HG03135 (cell line): ENCODE data around the gene GUCA1A.
"Not testable (repeated sequence)": the region's sequence is repeated elsewhere in the genome, so short reads cannot be mapped to it uniquely, and the experiment has no call there.

Experiments
- ATAC-seq: cut with Tn5 transposase; IDR thresholded peaks from one replicate; pipeline ENCODE4 v1.9.1; 2021; ENCODE audit warnings: mild to moderate bottlenecking, moderate library complexity; ENCODE audit not compliant: unreplicated experiment

Gene GUCA1A

GRCh38 chr6:42171813-42172581, 1.2 kb upstream of the GUCA1A start:
- ATAC-seq = no peak

GRCh38 chr6:42175860-42176259, 2.7 kb downstream of the GUCA1A start:
- no peak for ATAC-seq

- no peak for ATAC-seq
These were observed 3.8 kb downstream of the GUCA1A start for GRCh38 chr6:42176981-42177380.

DNA sequence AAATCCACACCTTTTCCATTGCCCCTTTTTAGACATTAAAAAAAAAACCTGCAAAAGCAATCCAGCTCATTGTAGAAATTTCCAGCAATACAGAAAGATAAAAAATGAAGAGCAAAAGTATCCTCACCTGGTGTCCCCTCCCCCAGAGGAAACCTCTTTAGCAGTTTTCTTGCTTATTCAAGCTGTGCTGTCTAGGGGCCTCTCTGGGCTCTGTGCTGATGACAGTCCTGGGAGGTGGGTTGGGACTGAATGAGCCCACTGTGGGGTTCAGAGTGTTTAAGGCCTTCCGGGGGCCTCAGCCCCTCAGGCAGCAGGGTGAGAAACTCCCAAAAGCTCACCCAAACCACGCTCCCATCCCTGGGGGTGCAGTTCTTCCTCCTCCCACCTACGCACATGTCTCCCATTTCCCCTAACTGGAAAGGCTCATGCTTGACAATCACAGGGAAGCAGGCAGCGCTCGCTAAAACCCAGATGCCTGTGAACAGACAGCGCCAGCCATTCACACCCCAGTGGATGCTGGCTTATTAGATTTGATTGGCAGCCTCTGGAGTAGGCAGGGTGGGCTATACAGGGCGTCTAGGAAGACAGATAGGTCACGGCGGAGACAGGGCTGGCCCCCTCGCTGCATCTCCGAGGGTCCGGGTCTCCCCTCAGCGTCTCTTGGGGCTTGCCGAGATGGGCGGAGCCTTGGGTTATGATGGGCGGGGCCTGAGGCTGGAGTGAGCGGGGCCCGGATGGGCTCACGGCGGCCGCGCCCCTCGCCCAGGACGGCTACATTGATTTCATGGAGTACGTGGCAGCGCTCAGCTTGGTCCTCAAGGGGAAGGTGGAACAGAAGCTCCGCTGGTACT, 4.6 kb downstream of the GUCA1A start:
- ATAC-seq = no peak

- no peak for ATAC-seq
These were observed 6.2 kb downstream of the GUCA1A start for GRCh38 chr6:42179261-42179944.

GRCh38 chr6:42179945-42180313, 6.8 kb downstream of the GUCA1A start:
- ATAC-seq = no peak

DNA sequence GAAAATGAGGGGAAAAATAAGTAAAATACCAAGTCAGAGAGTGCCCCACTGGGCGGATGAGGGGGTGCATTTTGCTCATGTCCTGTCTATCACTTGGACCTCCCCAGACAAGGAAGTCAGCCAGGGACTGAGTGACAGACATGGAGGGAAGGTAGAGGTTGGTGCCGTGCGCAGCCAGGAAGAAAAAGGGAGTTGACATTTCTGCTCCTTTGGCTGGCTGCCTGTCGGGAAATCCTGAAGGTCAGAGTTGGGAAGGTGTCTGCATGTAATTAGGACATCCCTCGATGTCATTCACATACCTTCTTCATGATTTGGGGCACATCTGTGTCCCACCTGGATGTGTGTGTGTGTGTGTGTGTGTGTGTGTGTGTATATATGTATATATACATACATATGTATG, 8.9 kb downstream of the GUCA1A start:
- ATAC-seq = no peak

DNA sequence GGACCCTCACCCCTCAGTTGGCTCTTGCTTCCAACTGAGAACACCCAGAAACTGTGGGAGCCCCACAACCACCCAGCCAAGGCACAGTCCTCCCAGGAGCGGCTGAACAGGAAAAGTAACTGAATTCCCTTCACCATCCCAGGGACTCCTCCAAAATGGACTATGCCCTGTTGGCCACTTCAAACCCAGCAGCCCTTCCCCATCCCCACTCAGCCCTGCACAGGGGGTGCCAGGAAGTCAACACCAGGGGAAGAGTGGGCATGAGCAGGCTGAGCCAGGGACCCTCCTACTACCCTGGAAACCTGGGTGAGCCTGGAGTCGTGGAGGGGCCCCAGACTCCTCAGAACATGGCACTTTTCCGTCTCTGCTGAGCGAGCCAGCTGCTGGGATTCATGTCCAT, 11.3 kb downstream of the GUCA1A start:
- no peak for ATAC-seq

DNA sequence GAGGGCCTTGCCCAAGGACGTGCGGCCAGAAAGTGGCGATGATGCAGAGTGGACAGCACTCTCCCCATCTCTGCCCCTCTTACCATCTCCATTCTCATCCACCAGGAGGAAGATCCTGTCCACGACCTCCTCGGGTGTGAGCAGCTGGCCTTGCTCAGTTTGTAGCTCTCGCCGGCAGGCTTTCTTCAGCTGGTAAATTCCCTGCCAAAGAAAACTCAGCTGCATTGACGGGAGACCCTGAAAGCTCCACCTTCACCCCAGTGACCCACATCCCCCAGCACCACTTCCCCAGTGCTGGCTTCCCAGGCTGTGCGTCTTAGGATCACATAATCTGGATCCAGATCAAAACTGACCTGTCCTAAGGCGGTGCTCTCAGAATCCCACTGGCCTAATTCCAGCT, 12.4 kb downstream of the GUCA1A start:
- no peak for ATAC-seq

- ATAC-seq = no peak
These were observed 15.2 kb downstream of the GUCA1A start for GRCh38 chr6:42188406-42188805.

DNA sequence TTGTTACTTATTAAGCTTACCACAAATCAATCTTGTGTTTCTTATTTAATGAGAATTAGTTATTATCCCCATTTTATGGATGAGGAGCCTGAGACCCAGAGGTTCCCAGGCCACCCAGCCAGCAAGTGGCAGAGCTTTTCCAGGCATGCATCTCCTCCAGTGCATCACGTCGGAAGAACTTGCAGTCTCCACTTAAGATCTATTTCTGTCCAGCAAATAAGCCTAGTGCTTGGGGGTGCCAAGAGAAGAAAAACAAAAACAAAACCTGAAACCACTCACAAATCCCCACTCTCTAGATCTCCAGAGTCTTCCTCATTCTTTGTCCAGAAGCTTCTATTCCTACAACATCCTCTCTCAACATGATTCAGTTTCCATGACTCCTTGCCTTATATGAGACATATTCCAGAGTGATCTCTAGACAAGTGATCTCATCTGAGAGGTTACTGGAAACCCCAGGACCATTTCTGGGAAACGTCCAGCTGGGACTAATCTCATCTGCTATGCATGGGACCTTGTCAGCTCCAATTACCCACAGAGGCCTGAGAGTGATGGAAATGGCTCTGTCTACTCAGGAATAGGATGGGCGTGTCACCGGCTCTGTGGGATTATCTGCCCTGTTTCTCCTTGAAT, 17.5 kb downstream of the GUCA1A start:
- no peak for ATAC-seq

DNA sequence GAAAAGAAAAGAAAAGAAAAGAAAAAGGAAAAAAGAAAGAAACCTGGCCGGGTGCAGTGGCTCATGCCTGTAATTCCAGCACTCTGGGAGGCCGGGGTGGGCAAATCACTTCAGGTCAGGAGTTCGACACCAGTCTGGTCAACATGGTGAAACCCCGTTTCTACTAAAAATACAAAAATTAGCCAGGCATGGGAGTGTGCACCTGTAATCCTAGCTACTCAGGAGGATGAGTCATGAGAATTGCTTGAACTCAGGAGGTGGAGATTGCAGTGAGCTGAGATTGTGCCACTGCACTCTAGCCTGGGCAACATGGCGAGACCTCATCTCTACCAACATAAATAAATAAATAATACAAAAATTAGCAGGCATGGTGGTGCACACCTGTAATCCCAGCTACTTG, 19.2 kb downstream of the GUCA1A start:
- ATAC-seq = not testable (repeated sequence)

GRCh38 chr6:42193491-42193894, 20.3 kb downstream of the GUCA1A start:
- ATAC-seq = no peak

DNA sequence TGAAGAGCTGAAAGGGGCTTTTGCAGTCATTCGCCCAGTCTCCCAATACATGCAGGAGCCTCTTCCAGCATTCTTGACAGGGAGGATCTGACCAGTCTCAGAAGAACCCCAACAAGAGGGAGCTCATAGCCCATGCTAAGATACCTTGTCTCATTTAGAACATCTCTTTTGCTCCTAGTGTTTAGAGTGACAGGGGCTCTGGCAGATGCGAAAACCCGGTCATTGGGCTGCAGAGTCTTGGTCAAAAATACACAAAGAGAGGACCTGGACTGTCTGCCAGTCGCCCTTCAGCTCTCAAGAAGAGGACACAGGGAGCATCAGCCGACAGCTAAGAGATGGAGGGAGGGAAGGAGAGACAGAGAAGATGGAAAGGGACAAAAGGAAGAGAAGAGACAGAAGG, 20.9 kb downstream of the GUCA1A start:
- ATAC-seq = no peak

DNA sequence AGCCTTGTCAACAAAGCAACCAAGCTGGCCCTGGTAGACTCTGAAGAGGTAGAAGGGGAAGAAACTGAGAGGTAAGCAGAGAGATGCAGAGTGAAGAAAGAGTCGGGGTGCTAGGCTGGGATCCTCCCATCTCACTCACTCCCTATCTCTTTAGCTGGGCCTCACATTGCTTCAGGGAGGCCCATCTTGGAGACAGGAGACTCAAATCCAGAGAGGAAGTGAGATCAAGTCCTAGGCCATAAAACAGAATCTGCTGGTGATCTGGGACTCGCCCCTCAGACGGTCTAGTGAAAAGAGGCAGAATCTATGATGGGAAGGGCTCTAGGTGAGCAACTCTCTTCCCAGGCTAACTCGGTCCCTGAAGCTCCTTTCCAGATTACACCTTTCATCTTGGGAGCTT, 22.3 kb downstream of the GUCA1A start:
- no peak for ATAC-seq

- no peak for ATAC-seq
These were observed 24.6 kb downstream of the GUCA1A start for GRCh38 chr6:42197555-42198362.

DNA sequence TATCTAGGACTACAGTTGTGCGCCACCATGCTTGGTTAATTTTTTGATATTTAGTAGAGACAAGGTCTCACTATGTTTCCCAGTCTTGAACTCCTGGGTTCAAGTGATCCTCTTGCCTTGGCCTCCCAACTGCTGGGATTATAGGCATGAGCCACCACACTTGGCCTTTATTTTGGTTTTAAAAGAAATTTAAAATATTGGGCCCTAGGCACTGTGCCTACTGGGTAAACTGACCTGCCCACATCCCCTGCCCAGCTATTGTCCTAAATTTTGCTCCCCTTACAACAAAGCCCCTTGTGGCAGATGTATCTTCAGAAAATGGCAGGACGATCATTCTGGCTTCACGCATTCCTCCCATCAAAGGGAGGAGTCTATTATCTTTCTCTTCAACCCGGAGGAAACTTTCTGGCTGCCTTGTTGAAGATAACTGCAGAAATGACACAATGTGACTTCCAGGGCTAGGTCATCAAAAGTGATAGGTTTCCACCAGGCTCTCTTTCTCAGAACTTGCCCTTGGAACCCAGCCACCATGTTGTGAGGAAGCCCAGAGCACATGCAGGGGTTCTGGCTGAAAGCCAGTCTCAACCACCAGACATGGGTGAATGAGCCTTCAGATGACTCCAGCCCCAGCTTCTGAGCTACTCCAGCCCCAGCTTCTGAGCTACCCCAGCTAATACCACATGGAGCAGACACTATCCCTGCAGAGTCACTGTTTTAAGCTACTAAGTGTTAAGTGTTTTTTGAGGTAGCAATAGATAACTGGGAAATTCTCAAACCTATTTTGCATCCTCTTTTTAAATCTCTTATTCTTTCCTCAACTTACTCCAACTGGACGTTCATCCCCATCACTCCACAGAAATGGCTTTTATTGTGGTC, 26.2 kb downstream of the GUCA1A start:
- no peak for ATAC-seq

DNA sequence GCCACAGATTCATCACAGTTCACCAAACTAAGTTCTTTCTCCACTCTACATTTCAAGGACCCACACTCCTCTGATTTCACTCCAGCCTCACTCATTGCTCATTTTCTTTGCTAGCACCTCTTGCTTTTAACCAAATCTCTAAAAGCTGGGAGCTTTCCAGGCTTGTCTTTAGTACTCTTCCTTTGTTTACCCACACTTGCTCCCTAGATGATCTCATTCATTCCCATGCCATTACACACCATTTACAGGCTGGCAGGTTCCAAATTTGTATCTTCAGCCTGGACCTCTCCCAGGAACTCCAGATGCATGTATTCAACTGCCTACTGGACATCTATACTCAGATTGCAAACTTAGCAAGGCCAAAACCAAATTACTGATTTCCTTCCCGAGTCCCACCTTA, 26.9 kb downstream of the GUCA1A start:
- ATAC-seq = no peak

DNA sequence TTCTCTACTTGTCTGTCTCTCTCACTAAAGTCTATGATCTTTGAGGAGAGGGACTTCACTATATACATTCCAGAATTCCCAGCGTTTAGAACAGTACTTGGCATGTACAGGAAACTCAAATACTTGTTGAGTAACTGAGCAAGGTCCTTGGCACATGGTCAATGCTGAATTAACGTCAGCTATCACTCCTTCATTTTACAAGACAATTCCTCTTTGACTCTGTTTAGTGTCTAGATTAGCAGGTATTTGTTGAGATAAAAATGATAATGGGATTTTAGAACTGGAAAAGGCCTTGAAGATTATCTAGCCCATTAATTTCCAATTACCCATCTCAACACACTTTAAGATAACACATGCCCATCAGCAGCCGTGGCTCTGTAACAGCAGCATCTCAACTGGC, 28.2 kb downstream of the GUCA1A start:
- ATAC-seq = no peak
